Spleen (tissue), 11 donors: ENCODE results near the gene SNX19. TPM values are rescaled to one million over a fixed set of nuclear protein-coding genes. Genes with fewer than 3 reads are reported as not detected.
A peak's percentile ranks its signal among the peaks of the same experiment; 100 is the strongest.

Source experiments
- DNase-seq: peaks from one replicate; pipeline ENCODE4 v3.0.0-alpha.2; 2020
- H3K27ac ChIP-seq, 8 donors: fragments of 200-600 bp; sonication (generic) in 7 of 8; 1 replicate in 4 of 8; 2 replicates in 4 of 8; pipeline versions ENCODE4 v1.5.0 to v1.8.0; 2016 to 2021; ENCODE audit warnings: inconsistent platforms in 4 of 8, mild to moderate bottlenecking in 4 of 8, moderate library complexity in 1 of 8
- H3K27me3 ChIP-seq, 7 donors: fragments of 200-600 bp; sonication (generic) in 6 of 7; replicated peaks in 1 of 7; 1 replicate in 4 of 7; 2 replicates in 3 of 7; pipeline versions ENCODE4 v1.5.0 to v1.8.0; 2016 to 2021; ENCODE audit warnings: inconsistent platforms in 3 of 7, mild to moderate bottlenecking in 1 of 7
- H3K36me3 ChIP-seq, 6 donors: fragments of 200-600 bp; sonication (generic) in 5 of 6; 1 replicate in 4 of 6; 2 replicates in 2 of 6; pipeline versions ENCODE4 v1.5.0 to v1.8.0; 2016 to 2021; ENCODE audit warnings: inconsistent platforms in 2 of 6
- H3K4me1 ChIP-seq, 6 donors: fragments of 200-600 bp; sonication (generic) in 5 of 6; 1 replicate in 3 of 6; 2 replicates in 3 of 6; pipeline versions ENCODE4 v1.5.0 to v1.8.0; 2016 to 2021; ENCODE audit warnings: inconsistent platforms in 3 of 6
- H3K4me3 ChIP-seq, 8 donors: fragments of 200-600 bp; sonication (generic) in 7 of 8; 1 replicate in 4 of 8; 2 replicates in 4 of 8; pipeline versions ENCODE4 v1.5.0 to v1.8.0; 2016 to 2021; ENCODE audit warnings: inconsistent platforms in 4 of 8, mild to moderate bottlenecking in 4 of 8, moderate library complexity in 2 of 8
- H3K9me3 ChIP-seq, 8 donors: fragments of 200-600 bp; sonication (generic) in 7 of 8; 1 replicate in 4 of 8; 2 replicates in 4 of 8; pipeline versions ENCODE4 v1.5.0 to v1.8.0; 2016 to 2021; ENCODE audit warnings: inconsistent platforms in 4 of 8
- CTCF ChIP-seq, 11 experiments: fragments of 200-600 bp in 7 of 11; fragments of 450-650 bp in 4 of 11; sonication (generic) in 4 of 11; IDR thresholded peaks in 8 of 11; conservative IDR thresholded peaks in 3 of 11; 1 replicate in 7 of 11; 2 replicates in 4 of 11; pipeline versions ENCODE4 v1.4.0 to v1.8.0; 2016 to 2021; ENCODE audit warnings: antibody characterized with exemption in 11 of 11, inconsistent platforms in 4 of 11, mild to moderate bottlenecking in 1 of 11
- POLR2A ChIP-seq, 3 donors: fragments of 450-650 bp; IDR thresholded peaks; one replicate each; pipeline ENCODE4 v1.5.1; 2017; ENCODE audit warnings: antibody characterized with exemption in 3 of 3, mild to moderate bottlenecking in 1 of 3
- POLR2AphosphoS5 ChIP-seq, 3 donors: sonication (generic); formaldehyde crosslinking; IDR thresholded peaks; one replicate each; pipeline ENCODE4 v1.5.1; 2017; ENCODE audit warnings: antibody characterized with exemption in 3 of 3
- WGBS, 5 donors: extraction: QIAGEN DNeasy Blood & Tissue Kit in 3 of 5; methylation state at CpG; one replicate each; pipeline versions ENCODE4 v1.1.5 to v1.1.7; 2013 to 2018; 5-methylcytosine and 5-hydroxymethylcytosine counted together
- intact Hi-C: fragments of 100-400 bp; cut with DNase I; formaldehyde crosslinking; loops from one replicate; pipeline ENCODE4 v1.15.0; 2023; ENCODE audit warnings: low total_unique reads
- polyA plus RNA-seq, 3 donors: library from polyadenylated mRNA; stranded (reverse); fragments of 200-250 nt; gene quantifications; one replicate each; pipeline ENCODE4 v1.2.1, GENCODE V29; 2013
- total RNA-seq, 7 donors: library from RNA; depleted of rRNA in 3 of 7; stranded (reverse); fragments of >200 nt in 3 of 7; fragmentation: NEBNext Ultra II Directional in 4 of 7; extraction: Animal tissue kit (Norgen Biotek cat#: 25700) in 4 of 7; gene quantifications; one replicate each; pipeline versions ENCODE4 v1.1.0 to v1.2.1, GENCODE V29; 2016 to 2021
- donor health status: healthy with polysubstance abuse.
- donor health status: DM: no; HTN: no; CAD: no; lungs with moderate emphysema.
- donor health status: DM: no; HTN: no; CAD: no.
- donor health status: Bipolar disorder and iron deficiency.
- donor health status: healthy.
- donor health status: DM: no; HTN: no; CAD: no.
- donor health status: DM: yes; HTN: yes; CAD: no.

Gene SNX19
- total and polyA plus RNA-seq, 10 donors: 6.0 to 121 (median 64.8) TPM

- Histone ChIP-seq H3K9me3 (no peaks in the 10 kb centered on the region), H3K36me3 (peaks cover 0 to 94% (median 49%) of the 10 kb centered on the region in 6 donors), H3K4me1 (no peaks in the 10 kb centered on the region), H3K4me3 (no peak overlapping the region), H3K27ac (peak overlapping the region in 2 of 8 donors; percentile 12 to 46), H3K27me3 (no peaks in the 10 kb centered on the region)
- WGBS, 5 donors: 87 to 97% (median 92%) methylated on average over 6 of the region's 6 CpGs
- no peak for DNase-seq
- no peak for TF ChIP-seq POLR2AphosphoS5 (IDR thresholded peaks at IDR 0.05)
- intact Hi-C loops: no loop called here
Observed at GRCh38 chr11:130872513-130872912, 43.8 kb downstream of the SNX19 start.

DNA sequence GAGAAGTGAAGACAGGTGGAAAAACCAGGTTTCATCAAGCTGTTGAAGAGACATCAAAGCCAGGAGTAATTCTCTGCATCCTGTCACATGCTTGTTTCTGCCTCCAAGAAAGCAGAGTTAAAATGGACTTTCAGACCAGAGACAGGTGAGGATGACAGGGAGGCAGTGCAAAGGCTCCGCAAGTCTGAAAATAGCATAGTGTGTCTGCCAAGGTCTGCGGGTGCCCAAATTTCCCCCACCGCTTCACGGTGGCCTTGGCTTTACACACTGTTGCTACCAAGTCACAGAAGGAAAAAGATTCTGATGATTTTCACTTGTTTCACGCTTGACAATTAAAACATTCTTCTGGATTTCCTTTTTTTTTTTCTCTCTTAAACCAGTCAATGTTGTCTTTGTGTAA, 44.2 kb downstream of the SNX19 start:
- H3K9me3 ChIP-seq: no peaks in the 10 kb centered on the region
- H3K36me3 ChIP-seq: peaks cover 0 to 93% (median 45%) of the 10 kb centered on the region in 6 donors
- WGBS, 5 donors: 84 to 94% (median 88%) methylated on average over 5 of the region's 5 CpGs
- intact Hi-C loops: no loop called here
- H3K4me3 ChIP-seq: no peak overlapping the region
- no peaks in the 10 kb centered on the region for H3K27me3 ChIP-seq
- DNase-seq: no peak
- TF ChIP-seq CTCF (IDR thresholded peaks at IDR 0.05 in 8 of 11, conservative IDR thresholded peaks at IDR 0.05 in 3 of 11): no peak
- no peak for TF ChIP-seq POLR2A (IDR thresholded peaks at IDR 0.05)
- TF ChIP-seq POLR2AphosphoS5 (IDR thresholded peaks at IDR 0.05): no peak
- peak overlapping the region in 1 of 8 donors; percentile 46 for H3K27ac ChIP-seq
- no peaks in the 10 kb centered on the region for H3K4me1 ChIP-seq

GRCh38 chr11:130871616-130872015, 44.7 kb downstream of the SNX19 start:
- 76 to 88% (median 87%) methylated on average over 2 of the region's 2 CpGs for WGBS, 5 donors

DNA sequence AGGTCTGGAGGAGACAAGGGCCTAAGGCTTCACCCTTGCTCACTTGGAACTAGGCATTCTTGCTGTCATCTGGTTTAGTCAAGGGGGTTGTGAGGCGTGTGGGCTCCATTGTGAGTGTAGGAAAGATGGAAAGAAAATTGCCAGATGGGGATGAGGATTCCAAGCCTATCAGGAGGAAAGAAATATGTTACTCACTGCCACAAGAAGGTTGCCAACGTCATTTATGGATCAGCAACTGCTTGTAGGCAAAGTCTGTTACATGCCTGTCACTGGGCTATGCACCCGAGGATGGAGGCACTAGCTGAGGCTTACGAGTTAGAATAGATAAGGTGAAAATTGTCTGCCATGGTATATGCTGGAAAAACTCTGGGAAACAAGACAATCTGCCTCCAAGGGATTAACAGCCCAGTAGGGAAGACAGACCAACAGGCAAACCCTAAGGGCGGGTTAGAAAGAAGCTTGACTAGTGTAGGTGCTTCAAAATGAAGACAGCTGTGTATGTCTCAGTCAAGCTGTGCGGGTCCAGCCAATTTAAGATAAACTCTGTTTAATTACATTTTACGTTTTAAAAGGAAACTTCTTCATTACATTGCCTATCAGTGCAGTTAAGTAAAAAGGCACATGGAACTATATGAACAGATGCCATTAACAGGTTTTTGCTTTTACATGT, 47.4 kb downstream of the SNX19 start:
- intact Hi-C loops: no loop called here
- no peak for DNase-seq
- no peaks in the 10 kb centered on the region for H3K9me3 ChIP-seq

More at GRCh38 chr11:130871616-130872015, 44.7 kb downstream of the SNX19 start:
- Histone ChIP-seq H3K27ac (no peak overlapping the region), H3K9me3 (no peaks in the 10 kb centered on the region), H3K4me3 (no peak overlapping the region), H3K27me3 (no peaks in the 10 kb centered on the region), H3K36me3 (peaks cover 0 to 89% (median 40%) of the 10 kb centered on the region in 6 donors), H3K4me1 (no peaks in the 10 kb centered on the region)
- TF ChIP-seq POLR2AphosphoS5 (IDR thresholded peaks at IDR 0.05) (no peak), CTCF (IDR thresholded peaks at IDR 0.05 in 8 of 11, conservative IDR thresholded peaks at IDR 0.05 in 3 of 11) (no peak), POLR2A (IDR thresholded peaks at IDR 0.05) (no peak)
- DNase-seq: no peak
- intact Hi-C loops: no loop called here

More for the DNA sequence above, 47.4 kb downstream of the SNX19 start:
- H3K4me1 ChIP-seq: no peaks in the 10 kb centered on the region
- H3K27ac ChIP-seq: no peak overlapping the region
- H3K36me3 ChIP-seq: peaks cover 0 to 68% (median 22%) of the 10 kb centered on the region in 6 donors
- H3K4me3 ChIP-seq: no peak overlapping the region
- no peaks in the 10 kb centered on the region for H3K27me3 ChIP-seq
- WGBS, 5 donors: 85 to 96% (median 90%) methylated on average over 7 of the region's 7 CpGs
- TF ChIP-seq POLR2A (IDR thresholded peaks at IDR 0.05): no peak
- TF ChIP-seq POLR2AphosphoS5 (IDR thresholded peaks at IDR 0.05): no peak
- TF ChIP-seq CTCF (IDR thresholded peaks at IDR 0.05 in 8 of 11, conservative IDR thresholded peaks at IDR 0.05 in 3 of 11): no peak
